Muscle layer of colon (tissue), 2 donors: ENCODE results near the gene MMP2.

Source experiments
- H3K27ac ChIP-seq: one replicate; pipeline ENCODE4 v1.7.0; 2013; ENCODE audit warnings: low read depth, mild to moderate bottlenecking, low read length, moderate library complexity
- H3K27me3 ChIP-seq, 2 donors: one replicate each; pipeline ENCODE4 v1.7.0; 2013; ENCODE audit warnings: low read length in 2 of 2, mild to moderate bottlenecking in 2 of 2; ENCODE audit not compliant: insufficient read depth in 2 of 2, control insufficient read depth in 1 of 2
- H3K36me3 ChIP-seq: one replicate; pipeline ENCODE4 v1.7.0; 2013; ENCODE audit warnings: mild to moderate bottlenecking, low read length; ENCODE audit not compliant: insufficient read depth
- H3K4me1 ChIP-seq: one replicate; pipeline ENCODE4 v1.7.0; 2013; ENCODE audit warnings: mild to moderate bottlenecking, low read length; ENCODE audit not compliant: insufficient read depth
- H3K4me3 ChIP-seq, 2 donors: one replicate each; pipeline ENCODE4 v1.7.0; 2013; ENCODE audit warnings: low read length in 2 of 2, low read depth in 1 of 2, mild to moderate bottlenecking in 1 of 2, moderate library complexity in 1 of 2
- H3K9ac ChIP-seq: one replicate; pipeline ENCODE4 v1.7.0; 2013; ENCODE audit warnings: low read length
- H3K9me3 ChIP-seq: one replicate; pipeline ENCODE4 v1.7.0; 2013; ENCODE audit warnings: mild to moderate bottlenecking, low read length
- donor health status: abdominal sarcoma.
- donor health status: Adenocarcinoma of cecum.

MMP2 gene

DNA sequence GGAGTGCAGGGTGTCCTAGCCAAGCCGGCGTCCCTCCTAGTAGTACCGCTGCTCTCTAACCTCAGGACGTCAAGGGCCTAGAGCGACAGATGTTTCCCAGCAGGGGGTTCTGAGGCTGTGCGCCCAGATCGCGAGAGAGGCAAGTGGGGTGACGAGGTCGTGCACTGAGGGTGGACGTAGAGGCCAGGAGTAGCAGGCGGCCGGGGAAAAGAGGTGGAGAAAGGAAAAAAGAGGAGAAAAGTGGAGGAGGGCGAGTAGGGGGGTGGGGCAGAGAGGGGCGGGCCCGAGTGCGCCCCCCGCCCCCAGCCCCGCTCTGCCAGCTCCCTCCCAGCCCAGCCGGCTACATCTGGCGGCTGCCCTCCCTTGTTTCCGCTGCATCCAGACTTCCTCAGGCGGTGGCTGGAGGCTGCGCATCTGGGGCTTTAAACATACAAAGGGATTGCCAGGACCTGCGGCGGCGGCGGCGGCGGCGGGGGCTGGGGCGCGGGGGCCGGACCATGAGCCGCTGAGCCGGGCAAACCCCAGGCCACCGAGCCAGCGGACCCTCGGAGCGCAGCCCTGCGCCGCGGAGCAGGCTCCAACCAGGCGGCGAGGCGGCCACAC, at the start of gene MMP2:
MMP2 (plus strand) TSS at position 372 of the 603 bp plus-strand sequence. CDS start 282 bp downstream, outside the sequence.
- Histone ChIP-seq H3K9ac (no peak within 1 kb of the TSS), H3K36me3 (peaks cover 10% of the 10 kb centered on the region), H3K4me1 (peaks cover 21% of the 10 kb centered on the region)

DNA sequence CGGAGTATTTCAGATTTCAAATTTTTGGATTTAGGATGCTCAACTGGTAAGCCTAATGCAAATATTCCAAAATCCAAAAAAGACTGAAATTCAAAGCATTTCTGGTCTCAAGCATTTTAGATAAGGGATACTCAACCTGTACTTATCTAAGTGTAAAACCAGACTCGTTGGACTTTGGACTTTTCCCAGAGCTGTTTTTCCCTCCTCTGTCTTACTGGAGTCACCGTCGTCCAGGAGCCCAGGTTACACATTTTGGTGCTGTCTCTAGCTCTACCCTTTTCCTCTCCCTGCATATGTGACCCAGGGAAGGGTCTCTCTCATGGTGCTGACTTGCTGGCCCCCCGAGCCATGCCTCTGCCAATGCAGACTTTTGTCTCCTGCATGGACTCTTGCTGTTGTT, 46.0 kb upstream of the MMP2 start:
- no peak overlapping the region for H3K9ac ChIP-seq
- no peaks in the 10 kb centered on the region for H3K36me3 ChIP-seq
- H3K27ac ChIP-seq, result no peak overlapping the region
- no peak overlapping the region for H3K4me3 ChIP-seq
- H3K4me1 ChIP-seq, result no peaks in the 10 kb centered on the region
- no peaks in the 10 kb centered on the region for H3K9me3 ChIP-seq
- H3K27me3 ChIP-seq, result no peaks in the 10 kb centered on the region

More for the DNA sequence above, at the start of gene MMP2:
- Histone ChIP-seq H3K4me3 (peak within 1 kb of the TSS; percentile 63 to 78), H3K9me3 (no peaks in the 10 kb centered on the region), H3K27me3 (peaks cover 0 to 23% of the 10 kb centered on the region in 2 donors), H3K27ac (peak within 1 kb of the TSS; percentile 71)

DNA sequence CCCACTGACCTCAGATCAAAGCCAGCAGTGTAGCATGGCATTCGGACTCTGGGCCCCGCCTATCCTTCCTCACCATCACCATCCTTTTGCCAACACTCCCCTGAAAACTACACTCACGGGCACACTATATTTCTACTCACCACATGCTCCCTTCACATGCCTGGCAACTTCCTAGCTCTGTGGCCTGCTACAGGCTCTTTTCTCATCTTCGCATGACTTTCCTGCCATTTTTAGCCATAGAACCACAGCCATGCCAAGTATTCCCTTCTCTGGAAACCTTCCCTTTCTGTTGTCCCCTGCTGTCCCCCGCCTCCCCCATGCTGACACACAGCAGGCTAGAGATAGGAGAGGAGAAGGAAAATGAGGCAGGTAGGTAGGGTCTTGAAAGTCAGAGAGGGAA, 45.5 kb upstream of the MMP2 start:
- no peaks in the 10 kb centered on the region for H3K36me3 ChIP-seq
- H3K4me1 ChIP-seq, result no peaks in the 10 kb centered on the region
- H3K9me3 ChIP-seq, result no peaks in the 10 kb centered on the region
- H3K4me3 ChIP-seq, result no peak overlapping the region
- no peak overlapping the region for H3K27ac ChIP-seq
- no peaks in the 10 kb centered on the region for H3K27me3 ChIP-seq
- no peak overlapping the region for H3K9ac ChIP-seq

DNA sequence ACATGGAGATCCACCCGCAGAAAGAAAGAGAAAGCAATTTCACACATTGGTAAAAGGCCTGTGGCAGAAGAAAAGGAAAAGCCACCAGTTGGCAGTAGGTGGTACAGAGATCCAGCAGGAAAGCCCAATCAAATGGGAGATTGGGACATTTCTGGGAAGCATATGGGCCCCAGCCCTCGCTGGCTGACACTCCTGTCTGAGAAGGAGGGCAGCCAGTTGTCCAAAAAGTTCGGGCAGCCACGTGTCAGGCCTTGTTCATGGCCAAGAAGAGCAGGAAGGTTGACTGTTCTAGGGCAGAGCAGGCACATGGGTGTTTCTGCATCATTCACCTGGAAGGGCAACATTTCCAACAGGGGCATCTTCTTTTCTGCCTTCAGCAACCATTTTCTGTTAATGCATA, 45.0 kb upstream of the MMP2 start:
- no peaks in the 10 kb centered on the region for H3K36me3 ChIP-seq
- no peaks in the 10 kb centered on the region for H3K27me3 ChIP-seq
- no peaks in the 10 kb centered on the region for H3K9me3 ChIP-seq
- H3K4me1 ChIP-seq, result no peaks in the 10 kb centered on the region
- H3K9ac ChIP-seq, result no peak overlapping the region
- no peak overlapping the region for H3K4me3 ChIP-seq
- H3K27ac ChIP-seq, result no peak overlapping the region

DNA sequence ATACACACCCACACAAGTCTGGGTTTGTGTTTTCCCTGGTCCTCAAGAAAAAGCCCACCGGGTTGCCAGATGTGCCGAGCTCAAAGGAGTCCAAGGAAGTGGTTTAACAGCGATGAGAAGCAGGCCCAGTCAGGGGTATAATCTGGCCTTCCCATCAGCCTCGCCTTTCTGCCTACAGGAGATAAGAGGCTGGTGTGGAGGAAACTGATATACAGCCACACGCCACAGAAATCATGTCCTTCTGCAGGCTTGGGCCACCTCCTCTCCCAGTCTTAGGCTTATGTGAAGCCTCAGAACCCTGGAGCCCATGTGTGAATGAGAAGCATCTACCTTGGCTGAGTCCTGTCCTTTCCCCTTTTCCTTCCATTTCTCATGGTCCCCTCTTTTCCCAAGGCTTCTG, 43.6 kb upstream of the MMP2 start:
- no peaks in the 10 kb centered on the region for H3K9me3 ChIP-seq
- H3K4me1 ChIP-seq, result no peaks in the 10 kb centered on the region
- no peak overlapping the region for H3K4me3 ChIP-seq
- H3K36me3 ChIP-seq, result no peaks in the 10 kb centered on the region
- H3K27me3 ChIP-seq, result no peaks in the 10 kb centered on the region
- no peak overlapping the region for H3K9ac ChIP-seq
- no peak overlapping the region for H3K27ac ChIP-seq

DNA sequence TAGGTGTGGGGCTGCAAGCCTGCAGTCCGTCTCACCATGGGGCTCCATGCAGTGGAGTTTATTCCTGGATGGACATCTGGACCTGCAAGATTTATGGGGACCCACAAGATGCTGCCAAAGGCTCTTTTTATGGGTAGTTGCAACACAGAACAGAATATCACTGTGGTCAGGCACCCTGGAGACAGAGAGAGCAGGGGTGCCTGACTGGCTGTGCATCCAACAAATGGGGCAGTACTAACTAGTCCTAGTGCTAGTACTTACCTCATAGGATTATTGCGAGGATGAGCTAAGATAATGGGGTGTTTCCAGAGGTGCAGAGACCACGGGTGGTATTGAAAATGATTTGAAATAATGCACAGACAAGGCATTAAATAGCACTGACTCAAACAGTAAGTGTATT, 42.4 kb upstream of the MMP2 start:
- H3K36me3 ChIP-seq, result no peaks in the 10 kb centered on the region
- no peaks in the 10 kb centered on the region for H3K9me3 ChIP-seq
- H3K4me1 ChIP-seq, result no peaks in the 10 kb centered on the region
- no peaks in the 10 kb centered on the region for H3K27me3 ChIP-seq
- no peak overlapping the region for H3K4me3 ChIP-seq
- H3K27ac ChIP-seq, result no peak overlapping the region
- H3K9ac ChIP-seq, result no peak overlapping the region

DNA sequence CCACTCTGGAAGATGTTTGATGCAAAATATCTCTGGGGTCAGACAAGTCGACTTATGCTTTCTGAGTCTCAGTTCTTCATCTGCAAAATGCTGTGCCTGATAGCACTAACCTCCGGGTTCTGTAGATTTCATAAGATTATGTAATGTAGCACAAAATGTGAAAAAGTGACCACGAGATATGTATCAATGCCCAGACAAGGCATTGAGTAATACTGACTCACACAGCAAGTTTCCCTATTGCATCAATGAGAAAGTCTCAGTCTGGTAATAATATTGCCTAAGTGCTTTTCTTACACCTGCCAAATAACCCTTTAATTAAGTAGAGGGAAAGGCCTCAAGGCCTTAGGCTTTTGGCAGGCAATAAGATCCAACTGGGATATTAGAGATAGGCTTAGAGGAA, 41.4 kb upstream of the MMP2 start:
- Histone ChIP-seq H3K4me3 (no peak overlapping the region), H3K9ac (no peak overlapping the region), H3K36me3 (no peaks in the 10 kb centered on the region), H3K27ac (no peak overlapping the region), H3K4me1 (no peaks in the 10 kb centered on the region), H3K27me3 (no peaks in the 10 kb centered on the region), H3K9me3 (no peaks in the 10 kb centered on the region)

DNA sequence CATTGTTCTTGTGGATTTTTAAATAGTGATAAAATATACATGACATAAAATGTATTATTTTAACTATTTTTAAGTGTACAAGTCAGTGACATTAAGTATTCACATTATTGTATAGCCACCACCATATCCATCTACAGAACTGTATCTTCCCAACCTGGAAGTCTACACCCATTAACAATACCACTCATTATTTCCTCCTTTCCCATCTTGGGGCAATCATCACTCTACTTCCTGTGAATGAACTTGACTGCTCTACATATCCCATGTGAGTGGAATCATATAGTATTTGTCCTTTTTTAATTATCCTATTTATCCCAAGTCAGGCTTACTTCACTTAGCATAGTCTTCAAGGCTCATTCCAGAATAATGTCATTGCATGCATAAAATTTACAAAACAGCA, 40.7 kb upstream of the MMP2 start:
- Histone ChIP-seq H3K4me1 (no peaks in the 10 kb centered on the region), H3K9me3 (no peaks in the 10 kb centered on the region), H3K9ac (no peak overlapping the region), H3K27me3 (no peaks in the 10 kb centered on the region), H3K27ac (no peak overlapping the region), H3K36me3 (no peaks in the 10 kb centered on the region), H3K4me3 (no peak overlapping the region)

DNA sequence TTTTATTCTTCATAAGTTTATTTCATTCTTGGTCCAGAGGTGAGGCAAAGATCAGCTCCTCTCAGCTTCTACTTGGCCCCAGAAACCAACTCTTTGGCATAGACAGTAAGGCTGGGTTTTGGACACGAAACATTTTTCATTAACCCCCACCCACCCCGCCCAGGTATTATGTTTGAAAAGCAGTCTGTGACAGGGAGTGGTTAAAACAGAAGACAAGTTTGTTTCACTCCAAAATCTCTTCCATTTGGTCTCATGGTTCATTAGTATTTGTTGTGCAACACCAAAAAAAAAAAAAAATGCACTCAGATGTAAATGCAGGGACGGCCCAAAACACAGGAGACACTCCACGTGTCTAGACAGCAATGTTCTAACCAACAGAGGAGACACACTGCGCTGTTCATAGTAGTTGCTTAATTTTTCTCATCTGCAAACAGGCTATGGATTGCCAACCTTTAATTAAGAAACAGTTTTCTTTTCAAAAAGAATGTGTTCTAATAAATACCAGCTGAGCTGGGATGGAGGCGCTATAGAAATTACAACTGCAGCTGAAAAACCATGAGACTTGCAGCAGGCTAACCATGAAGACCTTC, 39.8 kb upstream of the MMP2 start:
- Histone ChIP-seq H3K27me3 (no peaks in the 10 kb centered on the region), H3K4me3 (no peak overlapping the region), H3K9ac (no peak overlapping the region), H3K27ac (no peak overlapping the region), H3K36me3 (no peaks in the 10 kb centered on the region), H3K4me1 (no peaks in the 10 kb centered on the region), H3K9me3 (no peaks in the 10 kb centered on the region)

DNA sequence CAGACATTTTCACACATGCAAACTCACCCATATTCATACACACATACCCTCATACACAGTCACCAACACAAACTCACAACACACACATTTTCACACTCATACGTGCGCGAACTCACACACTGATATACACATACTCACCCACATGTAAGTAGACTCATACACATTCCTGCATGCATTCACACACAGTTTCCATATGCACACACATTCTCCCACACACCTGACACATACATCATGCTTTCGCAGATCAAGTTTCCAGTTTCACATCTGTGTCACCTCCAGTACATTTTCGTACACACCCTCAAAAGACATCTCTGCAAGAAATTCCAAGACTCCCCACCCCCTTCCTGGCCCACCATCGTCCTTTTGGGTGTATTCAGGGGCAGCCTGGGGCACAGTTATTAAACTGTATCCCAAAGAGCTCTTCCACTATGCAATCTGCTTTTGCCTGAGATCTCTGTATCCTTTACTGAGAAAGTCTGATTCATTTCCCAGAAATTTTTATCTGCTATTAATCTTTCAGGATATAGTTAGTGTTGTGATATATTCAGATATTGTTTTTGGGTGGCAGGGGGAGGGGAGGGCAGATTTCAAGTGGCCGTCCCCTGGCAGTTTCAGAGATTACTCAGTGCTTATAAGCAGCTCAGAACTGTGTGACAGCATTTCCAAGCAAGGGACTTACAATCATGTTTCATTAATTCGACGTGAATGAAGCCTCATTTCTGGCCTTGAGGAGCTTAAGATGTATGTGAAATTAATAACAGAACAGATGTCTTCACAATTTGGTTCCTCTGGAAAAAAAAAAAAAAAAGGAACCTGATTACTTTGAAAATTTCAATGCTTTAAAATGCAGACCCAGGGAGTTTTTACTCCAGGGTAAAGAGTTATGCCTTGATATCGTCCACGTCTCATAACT, 35.3 kb upstream of the MMP2 start:
- Histone ChIP-seq H3K9me3 (no peaks in the 10 kb centered on the region), H3K9ac (no peak overlapping the region), H3K4me1 (no peaks in the 10 kb centered on the region), H3K4me3 (no peak overlapping the region), H3K27ac (no peak overlapping the region), H3K36me3 (no peaks in the 10 kb centered on the region), H3K27me3 (no peaks in the 10 kb centered on the region)

DNA sequence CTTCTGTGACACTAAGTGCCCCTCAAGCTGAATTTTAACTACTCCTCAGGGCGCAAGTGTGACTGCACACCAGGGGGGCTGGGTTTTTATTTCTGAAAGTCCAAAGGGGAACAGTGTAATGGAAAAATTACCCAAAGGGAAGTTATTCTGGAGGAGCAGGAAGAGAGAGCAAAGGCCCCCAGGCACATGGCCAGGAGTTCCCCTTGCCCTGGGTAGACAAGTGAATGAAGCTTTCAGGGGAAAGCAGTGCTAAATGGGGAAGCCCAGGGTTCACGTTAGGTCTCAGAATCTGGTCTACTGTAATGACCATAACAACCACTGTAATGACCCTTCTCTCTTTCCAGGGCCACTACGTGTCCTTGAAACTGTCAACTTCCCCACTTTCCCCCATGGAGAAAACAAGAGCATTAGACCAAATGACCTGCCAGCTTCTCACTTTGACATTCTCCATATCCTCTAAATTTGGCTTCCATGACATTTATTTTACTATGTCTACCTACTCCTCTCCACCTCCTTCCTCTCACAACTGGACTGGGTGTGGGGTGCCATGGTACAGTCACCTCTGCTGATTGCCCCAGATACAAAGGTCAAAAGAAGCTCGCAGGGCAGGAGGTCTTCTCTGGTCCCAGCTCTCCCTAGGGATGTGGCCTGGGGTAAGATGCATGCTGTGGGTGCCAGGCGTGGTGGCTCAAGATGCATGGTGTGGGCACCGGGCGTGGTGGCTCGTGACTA, 34.1 kb upstream of the MMP2 start:
- Histone ChIP-seq H3K27me3 (no peaks in the 10 kb centered on the region), H3K4me3 (no peak overlapping the region), H3K9ac (no peak overlapping the region), H3K9me3 (no peaks in the 10 kb centered on the region), H3K27ac (no peak overlapping the region), H3K36me3 (no peaks in the 10 kb centered on the region), H3K4me1 (no peaks in the 10 kb centered on the region)
